H1 (cell line): ENCODE data around the gene CKM.

Source experiments
- ATF3 ChIP-seq: IDR thresholded peaks from 2 replicates; pipeline ENCODE4 v1.6.1; 2011; ENCODE audit warnings: low read depth, mild to moderate bottlenecking, low read length; ENCODE audit not compliant: insufficient read depth
- MAX ChIP-seq: IDR thresholded peaks from 2 replicates; pipeline ENCODE4 v1.6.1; 2012; ENCODE audit warnings: inconsistent platforms
- POLR2AphosphoS5 ChIP-seq: IDR thresholded peaks from 2 replicates; pipeline ENCODE4 v1.6.1; 2011; ENCODE audit warnings: low read depth, low read length
- TEAD4 ChIP-seq: IDR thresholded peaks from 2 replicates; pipeline ENCODE4 v1.6.1; 2012; ENCODE audit warnings: low read depth, low read length, inconsistent platforms, mixed read lengths

GRCh38 chr19:45296355-45296754, 26.3 kb downstream of the CKM start:
- no peak for TF ChIP-seq POLR2AphosphoS5
- no peak for TF ChIP-seq ATF3
- TF ChIP-seq TEAD4, result no peak
- no peak for TF ChIP-seq MAX
